ENCODE data around the gene PSMC1. TPM values are rescaled to one million over a fixed set of nuclear protein-coding genes. Genes with fewer than 3 reads are reported as not detected.

Gene PSMC1
- total RNA-seq, 1 experiment from 2014 or later: 318 TPM

- Histone ChIP-seq H3K36me3 (ENCODE audit: insufficient read depth, low read length, poor library complexity, severe bottlenecking) (no peaks in the 10 kb centered on the region), H3K4me1 (ENCODE audit: insufficient read depth, low read length, poor library complexity, severe bottlenecking) (no peaks in the 10 kb centered on the region), H3K9me3 (ENCODE audit: low read depth, low read length, poor library complexity, severe bottlenecking) (peaks cover 15% of the 10 kb centered on the region), H3K27ac (ENCODE audit: low read depth, low read length, poor library complexity, severe bottlenecking) (no peak overlapping the region), H3K4me3 (ENCODE audit: low read depth, low read length, poor library complexity, severe bottlenecking) (no peak overlapping the region), H3K27me3 (replicated peaks; ENCODE audit: insufficient read depth, low read depth, low read length, poor library complexity) (no peaks in the 10 kb centered on the region)
- CTCF ChIA-PET: interaction anchor here (0.7 to 3.5 kb wide), 5 partner anchors 8 to 296 kb away, joined by 3 to 32 read pairs (median 3); no protein-coding TSS in a partner anchor
- POLR2A ChIA-PET (ENCODE audit: low non-redundant PET): no interaction called here
- BruUV-seq (replicated peaks): no TSS peak
- TF ChIP-seq, protein P1, sequence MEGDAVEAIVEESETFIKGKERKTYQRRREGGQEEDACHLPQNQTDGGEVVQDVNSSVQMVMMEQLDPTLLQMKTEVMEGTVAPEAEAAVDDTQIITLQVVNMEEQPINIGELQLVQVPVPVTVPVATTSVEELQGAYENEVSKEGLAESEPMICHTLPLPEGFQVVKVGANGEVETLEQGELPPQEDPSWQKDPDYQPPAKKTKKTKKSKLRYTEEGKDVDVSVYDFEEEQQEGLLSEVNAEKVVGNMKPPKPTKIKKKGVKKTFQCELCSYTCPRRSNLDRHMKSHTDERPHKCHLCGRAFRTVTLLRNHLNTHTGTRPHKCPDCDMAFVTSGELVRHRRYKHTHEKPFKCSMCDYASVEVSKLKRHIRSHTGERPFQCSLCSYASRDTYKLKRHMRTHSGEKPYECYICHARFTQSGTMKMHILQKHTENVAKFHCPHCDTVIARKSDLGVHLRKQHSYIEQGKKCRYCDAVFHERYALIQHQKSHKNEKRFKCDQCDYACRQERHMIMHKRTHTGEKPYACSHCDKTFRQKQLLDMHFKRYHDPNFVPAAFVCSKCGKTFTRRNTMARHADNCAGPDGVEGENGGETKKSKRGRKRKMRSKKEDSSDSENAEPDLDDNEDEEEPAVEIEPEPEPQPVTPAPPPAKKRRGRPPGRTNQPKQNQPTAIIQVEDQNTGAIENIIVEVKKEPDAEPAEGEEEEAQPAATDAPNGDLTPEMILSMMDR (conservative IDR thresholded peaks at IDR 0.05; ENCODE audit: low read depth, low read length): peak; percentile 94
- TF ChIP-seq EZH2 (IDR thresholded peaks at IDR 0.05; ENCODE audit: borderline replicate concordance, low read depth, low read length, poor library complexity, severe bottlenecking): no peak
- DNase-seq (ENCODE audit: low spot score): peak; percentile 82
- intact Hi-C loops (cut with micrococcal nuclease; ENCODE audit: unreplicated experiment): loop anchor here (1.0 to 10.0 kb wide), 3 partner anchors 121 to 1191 kb away; no protein-coding TSS in a partner anchor
Observed at GRCh38 chr14:90235179-90235976, 21.0 kb upstream of the PSMC1 start.

GRCh38 chr14:90239139-90239538, 17.2 kb upstream of the PSMC1 start:
- intact Hi-C loops (cut with micrococcal nuclease; ENCODE audit: unreplicated experiment): loop anchor here (10.0 kb wide), 1 partner anchor 1194 kb away; no protein-coding TSS in a partner anchor
- no peaks in the 10 kb centered on the region for H3K36me3 ChIP-seq (ENCODE audit: insufficient read depth, low read length, poor library complexity, severe bottlenecking)
- no peaks in the 10 kb centered on the region for H3K4me1 ChIP-seq (ENCODE audit: insufficient read depth, low read length, poor library complexity, severe bottlenecking)
- H3K27ac ChIP-seq (ENCODE audit: low read depth, low read length, poor library complexity, severe bottlenecking): no peak overlapping the region
- DNase-seq (ENCODE audit: low spot score): no peak
- no peaks in the 10 kb centered on the region for H3K27me3 ChIP-seq (replicated peaks; ENCODE audit: insufficient read depth, low read depth, low read length, poor library complexity)
- peaks cover 17% of the 10 kb centered on the region for H3K9me3 ChIP-seq (ENCODE audit: low read depth, low read length, poor library complexity, severe bottlenecking)
- CTCF ChIA-PET: no interaction called here
- BruUV-seq (replicated peaks): no TSS peak
- H3K4me3 ChIP-seq (ENCODE audit: low read depth, low read length, poor library complexity, severe bottlenecking): no peak overlapping the region
- POLR2A ChIA-PET (ENCODE audit: low non-redundant PET): no interaction called here
- no peak for TF ChIP-seq EZH2 (IDR thresholded peaks at IDR 0.05; ENCODE audit: borderline replicate concordance, low read depth, low read length, poor library complexity, severe bottlenecking)
- TF ChIP-seq, protein P1 (conservative IDR thresholded peaks at IDR 0.05; ENCODE audit: low read depth, low read length): no peak

- Histone ChIP-seq H3K4me3 (ENCODE audit: low read depth, low read length, poor library complexity, severe bottlenecking) (no peak overlapping the region), H3K27me3 (replicated peaks; ENCODE audit: insufficient read depth, low read depth, low read length, poor library complexity) (no peaks in the 10 kb centered on the region), H3K36me3 (ENCODE audit: insufficient read depth, low read length, poor library complexity, severe bottlenecking) (no peaks in the 10 kb centered on the region), H3K4me1 (ENCODE audit: insufficient read depth, low read length, poor library complexity, severe bottlenecking) (no peaks in the 10 kb centered on the region), H3K9me3 (ENCODE audit: low read depth, low read length, poor library complexity, severe bottlenecking) (peaks cover 17% of the 10 kb centered on the region), H3K27ac (ENCODE audit: low read depth, low read length, poor library complexity, severe bottlenecking) (no peak overlapping the region)
- TF ChIP-seq, protein P1 (conservative IDR thresholded peaks at IDR 0.05; ENCODE audit: low read depth, low read length): no peak
- no peak for TF ChIP-seq EZH2 (IDR thresholded peaks at IDR 0.05; ENCODE audit: borderline replicate concordance, low read depth, low read length, poor library complexity, severe bottlenecking)
- BruUV-seq (replicated peaks): no TSS peak
- POLR2A ChIA-PET (ENCODE audit: low non-redundant PET): no interaction called here
- intact Hi-C loops (cut with micrococcal nuclease; ENCODE audit: unreplicated experiment): no loop called here
- CTCF ChIA-PET: no interaction called here
- DNase-seq (ENCODE audit: low spot score): no peak
Observed at GRCh38 chr14:90242444-90242843, 13.9 kb upstream of the PSMC1 start.

Measured in A673 (cell line).